Measurements from ENCODE around the gene SPATS2L.

SPATS2L gene

GRCh38 chr2:200477667-200478131, 171.2 kb downstream of the SPATS2L start:
- no peak for DNase-seq

DNA sequence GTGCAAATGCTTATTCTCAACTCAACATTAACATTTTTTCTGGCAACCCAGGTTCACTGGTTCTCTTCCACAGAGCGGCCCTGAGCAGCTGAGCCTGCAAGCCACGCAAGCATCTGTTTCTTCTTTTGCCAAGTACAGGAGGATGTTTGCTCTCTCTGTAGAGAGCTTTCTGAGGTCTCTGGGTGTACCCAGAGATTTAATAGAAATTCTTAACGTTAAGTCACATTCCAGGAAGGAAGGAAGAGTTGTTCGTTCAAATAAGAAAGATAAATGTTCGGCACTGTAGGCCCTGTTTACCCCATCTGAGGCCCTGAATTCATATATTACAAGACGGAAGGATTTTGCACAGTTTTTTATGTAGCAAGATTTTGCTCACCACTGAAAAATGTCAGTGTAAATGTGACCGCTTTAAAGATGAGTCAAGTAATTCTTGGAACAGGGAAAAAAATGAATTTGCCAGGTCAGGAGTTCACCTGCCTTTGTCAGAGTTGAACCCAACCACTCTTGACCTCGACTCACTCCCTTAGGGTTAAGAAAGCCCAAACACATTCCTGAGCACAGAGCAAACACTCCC, 173.3 kb downstream of the SPATS2L start:
- no peak for DNase-seq

DNA sequence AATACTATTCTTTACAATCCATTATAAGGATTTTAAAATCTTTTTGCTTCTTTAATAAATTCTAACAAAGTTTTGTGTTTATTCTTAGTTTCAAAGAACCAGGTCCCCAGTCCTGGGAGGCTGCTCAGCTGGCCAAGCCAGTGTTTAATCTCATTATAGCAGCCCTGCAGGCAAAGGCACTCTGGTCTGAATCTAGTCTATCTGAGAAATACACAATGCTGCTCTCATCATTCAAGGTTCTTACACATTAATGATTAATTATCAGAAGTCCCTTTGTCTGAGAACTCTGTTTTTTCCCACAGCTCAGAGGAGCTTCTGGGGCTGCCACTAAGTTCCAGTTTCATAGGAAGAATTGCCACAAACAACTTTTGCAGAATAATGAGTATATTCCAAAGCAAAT, 175.7 kb downstream of the SPATS2L start:
- DNase-seq = no peak

GRCh38 chr2:200483729-200484198, 177.3 kb downstream of the SPATS2L start:
- peak; percentile 28 for DNase-seq

- no peak for DNase-seq
Observed at GRCh38 chr2:200484934-200485333, 178.4 kb downstream of the SPATS2L start.

GRCh38 chr2:200486529-200486928, 180.0 kb downstream of the SPATS2L start:
- DNase-seq = no peak

DNA sequence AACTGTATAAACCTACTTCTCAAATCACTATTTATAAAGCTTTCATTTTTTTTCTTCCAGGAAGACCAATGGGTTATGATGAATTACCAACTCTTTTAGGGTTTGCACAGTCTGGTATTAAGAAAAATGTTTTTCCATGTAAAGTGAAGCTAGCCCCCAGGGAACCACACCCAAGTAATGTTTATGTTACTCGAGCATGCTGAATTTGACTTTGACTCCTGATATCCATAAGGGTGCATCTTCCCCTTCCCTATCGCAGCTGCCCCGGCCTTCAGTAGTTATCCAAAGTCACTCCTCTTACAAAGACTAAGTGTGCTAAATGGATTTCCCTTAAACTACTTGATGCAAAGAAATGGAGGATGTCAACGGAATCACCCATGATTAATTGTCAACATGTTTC, 181.7 kb downstream of the SPATS2L start:
- no peak for DNase-seq

DNA sequence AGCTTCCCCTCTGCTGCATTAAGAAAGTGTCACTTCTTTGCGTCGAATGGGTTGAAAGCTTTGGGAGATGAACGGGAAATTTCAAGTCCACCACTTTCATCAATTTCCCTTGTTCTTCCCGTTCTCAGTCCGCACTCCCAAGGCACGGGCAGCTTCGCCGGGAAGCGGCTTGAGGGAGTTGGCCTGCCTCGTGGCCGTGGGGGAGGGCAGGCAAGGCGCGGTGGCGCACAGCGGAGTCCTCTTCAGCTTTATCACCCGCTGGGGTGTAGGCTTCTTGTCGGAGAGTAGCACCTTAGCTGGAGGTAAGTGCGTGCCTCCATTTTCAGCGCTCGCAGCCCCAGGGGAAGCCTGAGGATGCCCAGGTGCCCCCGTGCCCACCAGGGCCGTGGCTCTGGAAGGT, 183.5 kb downstream of the SPATS2L start:
- no peak for DNase-seq

GRCh38 chr2:200492656-200493055, 186.2 kb downstream of the SPATS2L start:
- DNase-seq = no peak

DNA sequence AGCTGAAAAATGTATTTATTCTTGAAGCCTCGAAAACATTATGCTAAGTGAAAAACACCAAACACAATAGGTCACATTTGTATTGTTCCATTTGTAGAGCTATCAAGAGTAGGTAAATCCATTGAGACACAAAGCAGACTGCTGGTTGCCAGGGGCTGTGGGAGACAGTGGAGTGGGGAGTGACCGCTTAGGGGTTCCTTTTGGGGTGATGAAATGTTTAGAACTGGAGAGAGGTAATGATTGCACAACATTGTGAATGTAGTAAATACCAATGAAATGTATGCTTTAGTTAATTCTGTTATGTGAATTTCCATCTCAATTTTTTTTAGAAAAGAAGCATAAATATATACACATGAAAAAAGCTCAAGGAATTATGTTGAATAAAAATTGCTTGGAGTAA, 187.6 kb downstream of the SPATS2L start:
- no peak for DNase-seq

DNA sequence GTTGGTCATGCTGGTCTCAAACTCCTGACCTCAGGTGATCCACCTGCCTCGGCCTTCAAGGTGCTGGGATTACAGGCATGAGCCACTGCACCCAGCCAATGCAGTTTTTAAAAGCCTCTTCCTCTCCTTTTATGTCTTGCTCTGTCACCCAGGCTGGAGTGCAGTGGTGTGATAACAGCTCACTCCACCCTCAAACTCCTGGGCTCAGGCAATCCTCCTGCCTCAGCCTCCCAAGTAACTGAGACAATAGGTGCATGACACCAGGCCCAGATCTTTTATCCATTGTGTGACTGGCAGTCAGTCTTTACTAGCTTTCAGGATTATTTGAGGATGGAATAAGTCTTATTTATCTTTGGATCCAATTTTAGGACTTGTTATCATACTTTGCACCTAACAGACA, 190.2 kb downstream of the SPATS2L start:
- no peak for DNase-seq

DNA sequence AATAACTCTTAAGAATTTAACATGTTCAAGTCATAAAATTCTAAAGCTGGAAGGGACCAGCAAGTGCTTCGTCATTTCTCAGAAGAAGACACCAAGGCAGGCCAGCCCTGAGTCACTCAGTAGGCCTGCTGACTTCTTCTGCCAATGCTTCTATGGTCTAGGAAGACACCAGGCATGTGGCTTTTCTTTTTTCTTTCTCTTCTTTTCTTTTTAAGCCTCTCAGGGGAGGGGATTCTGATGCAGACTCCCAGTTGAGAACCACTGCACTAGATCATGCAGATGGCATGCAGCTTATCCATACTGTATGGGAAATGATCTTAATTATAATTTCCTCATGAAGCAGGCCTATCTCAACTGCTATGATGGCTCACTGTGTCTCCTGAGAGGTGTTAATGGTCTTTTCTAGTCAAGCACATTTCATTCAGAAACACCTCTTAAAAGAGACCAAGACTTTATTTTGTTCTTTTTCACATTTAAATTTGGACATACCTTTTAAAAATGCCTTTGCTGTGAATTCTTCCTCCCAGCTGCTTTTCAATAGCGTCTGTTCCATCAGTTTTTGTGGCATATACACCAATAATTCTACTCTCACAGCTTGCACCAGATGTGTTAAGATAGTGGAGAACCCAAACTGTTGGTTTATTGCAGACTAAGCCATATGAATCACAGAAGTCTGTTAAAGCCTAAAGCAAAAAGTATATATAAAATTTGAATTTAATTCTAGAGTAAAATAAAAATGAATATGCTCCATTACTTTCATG, 192.1 kb downstream of the SPATS2L start:
- DNase-seq = no peak

DNA sequence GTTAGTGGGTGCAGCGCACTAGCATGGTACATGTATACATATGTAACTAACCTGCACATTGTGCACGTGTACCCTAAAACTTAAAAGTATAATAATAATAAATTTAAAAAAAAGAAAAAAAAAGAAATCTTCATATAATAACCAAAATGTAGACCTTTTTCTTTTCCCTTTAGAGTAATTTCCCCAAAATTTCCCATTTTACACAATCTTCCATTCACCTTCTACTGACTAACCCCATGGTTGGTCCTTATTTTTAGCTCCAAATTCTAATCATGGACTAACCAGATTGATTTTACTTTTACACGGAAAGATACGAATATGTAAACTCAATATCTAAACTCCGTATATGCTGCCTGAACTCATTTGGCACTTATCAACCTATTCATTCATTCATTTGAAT, 195.7 kb downstream of the SPATS2L start:
- DNase-seq = no peak

DNA sequence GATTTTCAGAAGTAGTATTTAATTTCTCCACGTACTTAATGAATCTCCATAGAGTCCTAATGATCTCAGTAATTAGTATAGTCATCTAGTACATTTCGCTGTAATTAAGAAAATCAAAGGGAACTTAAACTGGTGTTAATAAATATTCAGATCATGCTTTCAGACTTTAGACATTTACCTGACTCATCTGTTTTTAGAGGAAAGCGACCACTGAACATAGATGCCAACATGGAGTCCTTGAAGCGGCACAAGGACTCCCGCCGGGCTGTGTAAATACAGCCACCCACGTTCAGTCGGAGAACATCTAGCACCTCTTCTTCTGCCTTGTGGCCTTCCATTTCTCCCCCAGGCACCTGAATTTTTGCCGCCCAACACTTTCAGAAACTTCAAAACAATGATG, 200.2 kb downstream of the SPATS2L start:
- DNase-seq = no peak

GRCh38 chr2:200507179-200507578, 200.7 kb downstream of the SPATS2L start:
- no peak for DNase-seq

GRCh38 chr2:200509235-200509611, 202.7 kb downstream of the SPATS2L start:
- DNase-seq = no peak

DNA sequence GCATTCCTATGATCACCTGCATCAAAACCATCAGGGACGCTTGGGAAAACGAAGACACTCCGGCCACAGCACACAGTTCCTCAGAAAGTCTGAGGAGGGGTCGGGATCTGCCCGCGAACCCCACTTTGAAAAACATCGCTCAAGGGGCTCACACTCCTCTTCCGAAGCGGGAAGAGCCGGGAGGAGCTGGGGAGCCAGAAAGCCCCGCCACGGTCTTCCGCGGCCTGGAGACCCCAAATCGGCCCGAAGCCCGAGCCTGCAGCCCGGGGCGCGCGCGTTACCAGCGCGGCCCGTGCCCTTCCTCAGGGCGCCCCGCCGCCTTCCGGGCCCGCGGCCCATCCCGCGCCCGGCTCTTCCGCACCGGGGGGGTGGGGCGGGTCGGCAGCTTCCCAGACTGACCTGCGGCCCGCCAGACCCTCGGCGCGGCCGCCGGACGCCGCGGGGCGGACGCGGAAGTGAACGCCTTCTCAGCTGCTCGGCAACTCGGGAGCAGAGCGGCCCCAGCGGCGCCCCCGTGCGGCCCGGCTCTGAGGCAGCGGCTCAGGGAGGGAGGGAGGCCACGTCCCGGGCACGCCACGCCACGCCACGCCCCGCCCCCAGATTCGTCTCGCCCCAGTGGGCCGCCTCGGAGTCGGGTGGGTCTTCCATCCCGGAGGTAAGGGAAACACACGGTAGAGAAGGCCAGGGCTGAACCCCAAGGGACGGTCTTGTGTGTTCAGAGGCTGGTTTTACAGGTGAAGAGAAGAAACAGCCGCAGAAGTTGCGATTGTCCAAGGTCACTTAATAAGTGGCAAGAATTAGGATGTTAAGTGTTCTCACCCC, 203.3 kb downstream of the SPATS2L start, which contains the start of gene KCTD18:
TSS of gene KCTD18 (minus strand) at position 457 of the 822 bp plus-strand sequence. CDS start 3,052 bp downstream, outside the sequence.
- DNase-seq = peak; percentile 77

DNA sequence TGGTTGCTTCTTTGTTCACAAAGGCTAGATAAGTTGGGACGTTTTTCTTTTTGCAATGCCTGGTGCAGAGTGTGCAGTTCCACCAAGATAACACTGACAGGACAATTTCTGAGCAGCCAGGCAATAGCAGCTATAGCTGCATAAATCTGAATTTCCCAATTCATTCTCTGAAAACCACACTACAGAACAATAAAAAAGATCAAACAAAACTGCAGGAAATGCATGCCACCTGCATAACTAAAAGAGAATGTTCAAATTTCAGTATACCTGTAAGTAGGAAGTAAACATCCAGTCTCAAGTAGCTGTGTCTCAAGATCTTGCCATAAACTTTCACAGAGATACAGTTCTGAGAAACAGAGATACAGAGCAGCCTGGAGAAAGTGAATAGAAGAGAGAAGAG, 208.7 kb downstream of the SPATS2L start:
- DNase-seq = no peak

- DNase-seq = no peak
Observed at GRCh38 chr2:200523158-200523557, 216.7 kb downstream of the SPATS2L start.

DNA sequence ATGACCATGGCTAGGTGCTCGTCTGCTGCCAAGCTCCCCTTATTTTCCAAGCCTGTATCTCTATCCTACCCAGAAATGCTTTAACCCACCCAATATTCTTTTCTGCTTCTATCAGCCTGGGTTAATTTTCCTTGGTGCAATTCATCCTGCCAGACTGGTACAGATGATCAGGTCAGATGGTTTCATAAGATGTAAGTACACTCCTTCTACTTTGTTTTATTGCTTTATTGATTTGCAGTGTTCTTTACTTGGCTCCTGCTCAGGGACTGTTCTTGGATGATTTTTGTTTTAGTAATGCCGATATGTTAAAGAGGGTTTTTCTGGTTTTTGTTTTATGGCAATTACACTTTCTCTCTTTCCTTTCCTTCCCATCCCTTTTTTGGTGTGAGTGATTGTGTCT, 217.1 kb downstream of the SPATS2L start:
- no peak for DNase-seq

GRCh38 chr2:200525066-200525465, 218.6 kb downstream of the SPATS2L start:
- no peak for DNase-seq

- no peak for DNase-seq
Observed at GRCh38 chr2:200525551-200525881, 219.0 kb downstream of the SPATS2L start.

GRCh38 chr2:200525882-200526651, 219.6 kb downstream of the SPATS2L start, which contains the start of gene SGO2:
Gene SGO2, plus strand, starts transcription at chr2:200526207. Its CDS starts 6,769 bp downstream, at chr2:200532976.
- DNase-seq = peak; percentile 96
